HL-60 (cell line): ENCODE results near the gene RDX.

Experiments used
- DNase-seq, 2 experiments: peaks; one replicate each; pipeline ENCODE4 v3.0.0-alpha.2; 2010 to 2020; ENCODE audit warnings: low read depth in 1 of 2, low spot score in 1 of 2
- H3K27ac ChIP-seq: fragments of 250-450 bp; sonication (Bioruptor Pico); replicated peaks from 2 replicates; pipeline ENCODE4 v1.5.1; 2020; ENCODE audit warnings: mild to moderate bottlenecking, moderate library complexity
- H3K27me3 ChIP-seq: fragments of 250-450 bp; sonication (Bioruptor Pico); 2 replicates; pipeline ENCODE4 v1.5.1; 2021; ENCODE audit warnings: mild to moderate bottlenecking, moderate library complexity; ENCODE audit not compliant: insufficient read depth, poor library complexity, severe bottlenecking
- H3K4me3 ChIP-seq: replicated peaks from 2 replicates; pipeline ENCODE4 v1.5.1; 2011; ENCODE audit warnings: mild to moderate bottlenecking, control low read depth, low read length; ENCODE audit not compliant: insufficient read depth
- CTCF ChIP-seq: IDR thresholded peaks from one replicate; pipeline ENCODE4 v1.5.1; 2011; ENCODE audit warnings: low read length, control low read depth, inconsistent platforms; ENCODE audit not compliant: insufficient read depth
- GABPA ChIP-seq: IDR thresholded peaks from 2 replicates; pipeline ENCODE4 v1.6.1; 2012; ENCODE audit warnings: low read depth
- POLR2AphosphoS5 ChIP-seq: IDR thresholded peaks from 2 replicates; pipeline ENCODE4 v1.6.1; 2012; ENCODE audit warnings: low read depth
- REST ChIP-seq: IDR thresholded peaks from 2 replicates; pipeline ENCODE4 v1.6.1; 2012; ENCODE audit warnings: low read depth; ENCODE audit not compliant: insufficient replicate concordance
- SPI1 ChIP-seq: IDR thresholded peaks from 2 replicates; pipeline ENCODE4 v1.6.1; 2012; ENCODE audit warnings: low read depth, mild to moderate bottlenecking, borderline replicate concordance

The RDX gene

GRCh38 chr11:110290591-110291334 lies 5.7 kb downstream of the RDX start:
- DNase-seq: no peak

GRCh38 chr11:110289472-110289871 lies 6.9 kb downstream of the RDX start:
- H3K27ac ChIP-seq: no peak overlapping the region
- H3K27me3 ChIP-seq: no peaks in the 10 kb centered on the region
- TF ChIP-seq CTCF: no peak
- TF ChIP-seq REST: no peak
- no peak for TF ChIP-seq SPI1
- TF ChIP-seq GABPA: no peak
- no peak for TF ChIP-seq POLR2AphosphoS5
- DNase-seq: no peak
- no peak overlapping the region for H3K4me3 ChIP-seq

More at GRCh38 chr11:110290591-110291334, 5.7 kb downstream of the RDX start:
- Histone ChIP-seq H3K4me3 (no peak overlapping the region), H3K27ac (no peak overlapping the region), H3K27me3 (no peaks in the 10 kb centered on the region)
- TF ChIP-seq CTCF (no peak), REST (no peak), GABPA (no peak), POLR2AphosphoS5 (no peak), SPI1 (no peak)

GRCh38 chr11:110287537-110287936 lies 8.9 kb downstream of the RDX start:
- no peaks in the 10 kb centered on the region for H3K27me3 ChIP-seq
- TF ChIP-seq POLR2AphosphoS5 (no peak), SPI1 (no peak), REST (no peak), CTCF (no peak), GABPA (no peak)
- no peak overlapping the region for H3K4me3 ChIP-seq
- H3K27ac ChIP-seq: no peak overlapping the region
- DNase-seq: no peak
